Fibroblast of pulmonary artery (primary cell): ENCODE data around the gene GPR183.

Experiments
- DNase-seq: peaks from one replicate; pipeline ENCODE4 v3.0.0-alpha.2; 2010; ENCODE audit warnings: low read depth
- H3K4me3 ChIP-seq: replicated peaks from 2 replicates; pipeline ENCODE4 v1.5.1; 2011; ENCODE audit warnings: low read depth, mild to moderate bottlenecking, control low read depth, low read length, moderate library complexity
- CTCF ChIP-seq: IDR thresholded peaks from 2 replicates; pipeline ENCODE4 v1.5.1; 2011; ENCODE audit warnings: mild to moderate bottlenecking, control low read depth, low read length, inconsistent platforms; ENCODE audit errors: missing control alignments

Gene GPR183

GRCh38 chr13:99339736-99340397 lies 32.7 kb upstream of the GPR183 start:
- peak; percentile 58 for DNase-seq
- TF ChIP-seq CTCF = no peak
- no peak overlapping the region for H3K4me3 ChIP-seq

GRCh38 chr13:99339230-99339721 lies 32.1 kb upstream of the GPR183 start:
- H3K4me3 ChIP-seq = no peak overlapping the region
- DNase-seq = no peak
- TF ChIP-seq CTCF = no peak

GRCh38 chr13:99335603-99336002 lies 28.4 kb upstream of the GPR183 start:
- no peak overlapping the region for H3K4me3 ChIP-seq
- DNase-seq = no peak
- no peak for TF ChIP-seq CTCF

- no peak for TF ChIP-seq CTCF
- DNase-seq = no peak
- no peak overlapping the region for H3K4me3 ChIP-seq
Observed at GRCh38 chr13:99335087-99335486, 27.9 kb upstream of the GPR183 start.

GRCh38 chr13:99334221-99334620 lies 27.0 kb upstream of the GPR183 start:
- H3K4me3 ChIP-seq = no peak overlapping the region
- no peak for TF ChIP-seq CTCF
- no peak for DNase-seq

GRCh38 chr13:99332456-99332855 lies 25.3 kb upstream of the GPR183 start:
- DNase-seq = no peak
- TF ChIP-seq CTCF = no peak
- H3K4me3 ChIP-seq = no peak overlapping the region

- TF ChIP-seq CTCF = no peak
- DNase-seq = no peak
- no peak overlapping the region for H3K4me3 ChIP-seq
Observed at GRCh38 chr13:99331881-99332293, 24.7 kb upstream of the GPR183 start.
